ENCODE data around the gene CYS1.

DNA sequence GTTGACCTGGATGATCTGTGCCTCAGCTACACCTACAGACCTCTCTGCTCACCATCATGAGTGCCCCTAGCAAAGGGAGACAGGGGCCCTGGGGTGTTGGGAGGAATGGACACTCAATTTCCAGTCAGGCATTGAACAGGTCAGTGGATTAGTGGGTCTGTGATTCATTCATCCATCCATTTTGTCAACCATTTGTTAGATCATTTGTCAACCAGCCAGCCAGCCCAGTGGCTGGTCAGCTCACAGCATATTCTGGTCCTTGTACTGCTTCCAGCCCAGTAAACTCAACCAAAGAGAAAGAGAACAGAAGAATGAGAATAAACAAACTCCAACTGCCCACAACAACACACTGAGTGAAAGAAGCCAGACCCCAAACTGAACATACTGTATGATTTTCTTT, 41.5 kb downstream of the CYS1 start:
- TF ChIP-seq POLR2A (IDR thresholded peaks at IDR 0.05; ENCODE audit: low read depth, low read length) (no peak), TAF1 (IDR thresholded peaks at IDR 0.05; ENCODE audit: low read depth, low read length) (no peak), POLR2AphosphoS5 (IDR thresholded peaks at IDR 0.05; ENCODE audit: low read depth, low read length) (no peak), POU2F2 (IDR thresholded peaks at IDR 0.05; ENCODE audit: low read depth, low read length) (no peak), PAX5 (IDR thresholded peaks at IDR 0.05; ENCODE audit: insufficient read depth, low read length, severe bottlenecking) (no peak), SPI1 (IDR thresholded peaks at IDR 0.05; ENCODE audit: low read depth, low read length) (no peak)

All from GM12891 (cell line).